Middle frontal gyrus (tissue), 1 donor: ENCODE data around the gene ELOA.
A peak's percentile ranks its signal among the peaks of the same experiment; 100 is the strongest.
"Not testable (repeated sequence)": the region's sequence is repeated elsewhere in the genome, so short reads cannot be mapped to it uniquely, and the experiment has no call there.

Experiments used
- DNase-seq: peaks from one replicate; pipeline ENCODE4 v3.0.0-alpha.2; 2015; ENCODE audit warnings: low spot score; ENCODE audit errors: extremely low spot score

ELOA gene

DNA sequence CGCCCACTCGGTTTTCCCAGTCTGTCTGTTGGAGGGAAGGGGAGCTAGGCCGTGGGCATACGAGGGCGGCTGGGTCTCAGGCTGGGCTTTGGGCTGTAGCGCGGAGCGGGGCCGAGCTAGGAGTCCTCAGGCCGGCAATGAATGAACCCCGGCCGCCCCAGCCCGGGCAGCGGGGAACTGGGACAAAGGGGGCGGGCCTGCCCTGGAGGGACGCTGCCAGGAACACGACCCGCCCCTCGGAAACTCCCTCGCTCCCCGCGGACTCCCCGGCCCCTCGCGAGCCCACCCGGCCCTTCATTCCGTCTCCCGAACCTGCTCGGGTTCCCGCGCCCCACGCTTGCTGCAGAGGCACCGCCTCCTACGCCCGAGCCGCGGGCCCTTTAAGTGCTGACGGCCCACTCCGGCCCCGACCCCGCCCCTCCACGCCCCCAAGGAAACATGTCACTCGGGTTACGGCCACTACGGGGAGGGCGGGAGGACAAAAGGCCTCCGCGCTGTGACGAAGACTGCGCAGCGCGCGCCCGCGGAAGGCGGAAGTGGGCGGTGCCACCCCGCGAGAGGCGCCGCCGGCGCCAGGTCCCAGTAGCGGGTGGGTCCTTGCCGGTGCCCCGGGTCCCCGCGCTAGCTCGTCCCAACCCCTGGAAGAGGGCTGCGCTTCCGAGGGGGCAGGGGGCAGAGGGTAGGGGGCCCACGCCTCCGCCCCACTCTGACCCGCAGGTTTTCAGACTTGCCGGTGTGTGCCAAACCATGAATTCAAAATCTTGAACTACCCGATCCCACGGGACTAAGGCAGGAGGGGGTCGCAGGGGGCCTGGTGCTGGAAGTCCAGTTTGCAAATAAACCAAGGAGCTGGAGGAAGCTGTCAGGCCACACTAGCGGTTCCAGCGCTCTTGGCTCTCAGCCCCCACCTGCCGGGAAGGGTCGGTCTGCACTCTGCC, 57.4 kb downstream of the ELOA start, which contains the start of gene GALE:
TSS of gene GALE (minus strand) at position 355 of the 938 bp plus-strand sequence. CDS start 1,747 bp downstream, outside the sequence.
- peak; percentile 89 for DNase-seq

DNA sequence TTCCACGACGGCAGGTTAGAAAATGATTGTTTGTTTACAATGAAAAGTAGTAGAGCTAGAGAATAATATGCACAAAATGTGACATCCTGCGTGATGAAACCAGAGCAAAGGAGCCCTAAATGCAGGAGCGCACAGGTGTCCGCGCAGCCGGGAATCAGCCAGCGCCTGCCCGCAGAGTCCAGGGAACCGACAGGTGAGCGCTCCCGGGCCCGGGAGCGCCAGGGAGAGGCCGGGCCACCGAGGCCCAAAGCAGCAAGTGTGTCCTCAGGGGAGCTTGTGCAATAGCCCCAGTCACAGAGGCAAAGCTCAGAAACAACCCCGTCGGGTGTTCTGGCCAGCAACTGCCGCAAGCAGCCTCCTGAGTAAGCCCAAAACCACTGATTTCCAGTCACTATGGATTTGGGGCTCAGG, 58.1 kb downstream of the ELOA start:
- no peak for DNase-seq

DNA sequence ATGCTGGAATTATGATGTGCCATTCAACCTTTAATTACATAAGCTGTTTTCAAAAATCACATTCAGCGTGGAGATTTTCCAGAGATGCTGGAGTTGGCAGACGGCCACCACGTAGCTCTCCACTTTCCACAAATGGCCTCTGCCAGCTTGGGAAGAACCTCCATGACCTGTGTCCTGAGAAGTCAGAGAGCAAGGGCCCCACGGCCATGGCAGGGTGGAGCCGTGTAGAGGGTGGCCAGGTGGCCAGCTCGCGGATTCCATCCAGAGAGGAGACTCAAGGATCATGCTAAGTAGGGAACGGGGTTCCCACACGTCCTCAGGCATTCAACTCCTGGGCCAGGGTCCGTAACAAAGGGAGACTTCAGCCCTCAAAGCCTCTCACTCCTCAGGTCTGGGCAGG, 58.6 kb downstream of the ELOA start:
- DNase-seq, result no peak

DNA sequence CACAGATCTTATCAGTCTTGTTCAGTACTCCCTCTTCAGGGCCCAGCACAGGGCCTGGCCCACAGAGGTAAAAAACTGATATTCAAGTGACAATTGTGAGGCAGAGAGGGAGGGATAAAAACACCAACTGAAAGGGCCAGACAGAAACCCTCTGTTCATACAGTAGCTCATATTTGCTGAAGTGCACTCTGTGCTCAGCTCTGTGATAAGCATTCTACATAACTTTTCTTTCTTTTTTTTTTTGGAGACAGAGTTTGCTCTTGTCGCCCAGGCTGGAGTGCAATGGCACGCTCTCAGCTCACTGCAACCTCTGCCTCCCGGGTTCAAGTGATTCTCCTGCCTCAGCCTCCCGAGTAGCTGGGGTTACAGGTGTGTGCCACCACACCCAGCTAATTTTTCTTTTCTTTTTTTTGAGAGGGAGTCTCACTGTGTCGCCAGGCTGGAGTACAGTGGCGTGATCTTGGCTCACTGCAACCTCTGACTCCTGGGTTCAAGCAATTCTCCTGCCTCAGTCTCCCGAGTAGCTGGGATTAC, 59.6 kb downstream of the ELOA start:
- not testable (repeated sequence) for DNase-seq

DNA sequence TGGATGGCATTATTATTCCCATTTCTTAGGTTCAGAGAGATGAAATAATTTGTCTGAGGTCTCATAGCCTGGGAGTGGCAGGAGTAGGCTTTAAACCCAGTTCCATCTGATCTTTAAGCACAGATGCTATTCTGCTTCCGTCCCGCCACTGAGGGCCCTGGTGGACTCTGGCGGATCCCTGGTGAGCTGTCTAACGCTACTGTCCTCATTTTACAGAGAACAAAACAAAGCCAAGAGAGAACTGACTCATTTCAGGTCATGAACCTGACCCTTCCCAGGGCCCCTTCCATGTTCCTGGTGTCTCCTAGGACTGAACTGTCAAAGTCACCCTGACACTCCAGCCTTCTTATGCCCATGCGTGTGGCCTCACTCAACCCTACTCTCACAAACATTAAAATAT, 60.4 kb downstream of the ELOA start:
- DNase-seq, result no peak

DNA sequence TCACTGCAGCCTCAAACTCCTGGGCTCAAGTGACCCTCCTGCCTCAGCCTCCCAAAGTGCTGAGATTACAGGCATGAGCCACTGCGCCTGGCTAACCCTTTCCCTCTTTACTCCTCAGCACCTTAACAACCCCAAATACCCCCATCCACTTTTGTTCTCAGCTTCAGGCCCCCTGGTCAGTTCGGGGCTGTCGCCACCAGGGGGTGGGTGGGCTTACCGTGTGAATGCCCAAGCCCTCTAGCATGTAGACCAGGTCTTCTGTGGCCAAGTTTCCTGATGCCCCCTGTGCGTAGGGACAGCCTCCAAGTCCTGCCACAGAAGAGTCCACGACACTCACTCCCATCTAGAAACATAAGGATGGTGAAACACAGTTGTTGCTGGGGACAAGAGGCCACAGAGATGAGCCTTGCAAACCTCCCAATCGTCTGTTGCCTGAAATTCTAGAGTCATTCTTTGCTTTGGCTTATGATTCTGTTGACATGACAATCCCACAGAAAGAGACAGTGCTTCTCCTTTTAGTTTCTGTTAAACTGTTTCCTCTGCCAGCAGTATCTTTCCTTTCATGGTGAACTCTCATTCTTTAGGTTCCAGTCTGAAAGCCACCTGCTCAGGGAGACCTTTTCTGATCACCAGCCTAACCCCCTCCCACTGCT, 61.0 kb downstream of the ELOA start:
- DNase-seq, result no peak

DNA sequence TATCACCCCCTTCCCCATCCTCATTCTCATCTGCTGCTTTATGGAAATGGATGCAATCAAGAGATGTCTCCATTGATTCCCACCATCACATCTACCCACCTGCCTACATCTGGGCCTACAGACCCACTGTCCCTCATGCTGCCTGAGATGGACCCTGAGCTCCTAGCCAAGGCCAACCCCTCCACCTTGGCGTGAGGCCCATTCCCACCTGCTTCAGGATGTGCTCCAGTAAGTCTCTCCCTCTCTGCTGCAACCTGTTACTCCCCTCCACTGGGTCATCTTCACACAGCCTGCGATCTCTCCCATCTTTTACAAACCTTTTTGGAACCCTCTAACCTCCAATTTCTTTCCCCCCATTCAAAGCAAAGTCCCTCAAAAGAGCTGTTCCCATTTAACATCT, 61.8 kb downstream of the ELOA start:
- no peak for DNase-seq

DNA sequence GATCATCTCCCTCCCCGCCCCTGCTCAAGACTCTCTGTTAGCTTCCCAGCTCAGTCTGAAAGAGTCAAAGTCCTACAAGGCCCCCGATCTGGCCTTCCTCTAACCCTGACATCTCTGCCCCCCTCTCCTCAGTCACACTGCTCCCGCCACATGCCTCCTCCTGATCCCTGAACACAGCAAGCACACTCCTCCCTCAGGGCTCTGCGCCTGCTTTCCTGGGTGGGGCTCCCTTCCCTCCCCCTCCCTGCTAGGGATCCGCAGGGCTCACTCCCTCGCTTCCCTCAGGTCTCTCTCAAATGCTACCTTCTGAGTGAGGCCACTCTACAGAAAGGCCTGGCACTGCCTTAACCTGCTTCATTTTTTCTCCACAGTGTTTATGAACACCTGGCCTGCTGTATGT, 63.0 kb downstream of the ELOA start:
- DNase-seq, result no peak

DNA sequence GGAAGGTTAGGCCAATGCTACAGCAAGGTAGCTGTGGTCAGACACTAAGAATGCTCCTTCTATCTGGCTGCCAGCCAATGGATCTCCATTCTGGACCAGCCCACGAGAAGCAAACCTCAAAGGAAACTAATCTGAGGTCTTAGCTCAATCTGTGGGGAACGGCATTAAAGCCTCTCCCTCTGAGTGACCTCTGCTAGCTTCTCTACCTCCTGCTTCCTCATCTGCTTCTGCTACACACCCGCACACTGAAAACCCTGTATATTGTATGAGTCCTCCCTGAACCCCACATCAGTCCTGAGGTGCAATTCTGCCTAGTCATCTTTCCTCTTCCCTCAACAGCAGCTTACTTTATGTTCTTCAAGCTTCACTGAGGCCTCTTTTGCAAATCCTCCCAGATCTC, 64.2 kb downstream of the ELOA start:
- no peak for DNase-seq

DNA sequence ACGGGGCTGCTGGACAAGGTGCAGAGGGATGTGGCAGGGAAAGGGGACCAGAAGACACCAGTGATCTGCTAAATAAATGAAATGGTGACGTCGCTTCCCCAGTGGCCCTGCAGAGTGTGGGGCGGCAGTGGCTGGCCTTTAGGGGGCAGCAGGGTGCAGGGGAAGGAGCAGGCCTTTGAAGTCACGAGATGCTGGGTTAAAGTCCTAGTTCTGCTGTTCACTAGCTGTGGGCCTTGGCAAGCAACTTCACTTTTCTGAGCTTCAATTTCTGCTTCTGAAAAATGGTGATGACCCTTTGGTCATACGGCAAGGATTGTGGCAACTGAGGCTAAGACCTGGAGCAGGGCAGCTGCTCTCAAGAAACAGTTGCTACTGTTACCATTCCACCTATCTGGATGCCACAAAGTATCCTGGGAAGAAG, 66.5 kb downstream of the ELOA start:
- DNase-seq, result no peak

DNA sequence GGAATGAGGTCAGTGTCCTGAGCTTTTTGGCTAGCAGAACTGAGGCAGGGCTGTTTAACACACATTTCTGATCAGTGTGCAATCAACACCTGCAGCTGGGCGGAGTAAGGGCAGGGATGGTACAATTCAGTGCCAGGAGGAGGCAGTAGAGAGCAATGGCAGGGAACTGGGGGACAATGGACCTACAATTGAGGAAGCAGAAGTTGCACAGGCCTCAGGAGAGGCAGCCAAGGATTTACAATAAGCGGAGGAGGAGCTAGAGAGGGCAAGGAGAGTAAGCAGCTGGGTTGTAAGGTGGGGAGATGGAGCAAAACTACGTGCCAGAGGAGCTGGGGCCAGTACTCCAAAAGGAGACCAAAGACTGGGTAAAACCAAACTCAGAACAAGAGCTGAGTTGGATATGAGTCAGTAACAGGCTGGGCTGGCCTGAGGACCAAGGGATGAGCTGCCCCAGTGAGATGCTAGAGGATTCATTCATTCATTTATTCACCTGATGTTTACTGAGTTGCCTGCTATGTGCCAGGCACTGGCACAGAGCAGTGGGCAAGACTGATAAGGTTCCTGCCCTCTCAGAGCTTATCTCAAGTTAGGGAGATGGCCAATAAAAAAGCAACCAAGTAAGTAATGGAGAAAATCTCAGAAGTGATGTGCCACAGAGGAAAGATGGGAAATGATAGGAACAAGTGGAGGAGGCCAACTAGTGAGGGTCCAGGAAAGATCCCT, 67.7 kb downstream of the ELOA start:
- no peak for DNase-seq
